H9 (cell line): ENCODE data around the gene ARPP19. TPM values are rescaled to one million over a fixed set of nuclear protein-coding genes. Genes with fewer than 3 reads are reported as not detected.

Source experiments
- DNase-seq: peaks from one replicate; pipeline ENCODE4 v3.0.0-alpha.2; 2017
- H2AFZ ChIP-seq: one replicate; pipeline ENCODE4 v1.6.1; 2013; ENCODE audit warnings: mild to moderate bottlenecking, low read length, control low read depth, moderate library complexity
- H2AK5ac ChIP-seq: 2 replicates; pipeline ENCODE4 v1.6.1; 2013; ENCODE audit warnings: low read length, control low read depth, mixed read lengths; ENCODE audit not compliant: insufficient read length
- H2BK120ac ChIP-seq: one replicate; pipeline ENCODE4 v1.6.1; 2013; ENCODE audit warnings: low read depth, mild to moderate bottlenecking, low read length, control low read depth, inconsistent platforms; ENCODE audit not compliant: poor library complexity, severe bottlenecking
- H2BK12ac ChIP-seq: 2 replicates; pipeline ENCODE4 v1.6.1; 2013; ENCODE audit warnings: low read length, control low read depth, mixed read lengths, low read depth; ENCODE audit not compliant: insufficient read length
- H2BK15ac ChIP-seq: 2 replicates; pipeline ENCODE4 v1.6.1; 2013; ENCODE audit warnings: low read depth, low read length, control low read depth
- H2BK20ac ChIP-seq: one replicate; pipeline ENCODE4 v1.6.1; 2013; ENCODE audit warnings: low read depth, mild to moderate bottlenecking, low read length, control low read depth, inconsistent platforms; ENCODE audit not compliant: poor library complexity, severe bottlenecking
- H2BK5ac ChIP-seq: 2 replicates; pipeline ENCODE4 v1.6.1; 2013; ENCODE audit warnings: low read length, control low read depth, mixed read lengths; ENCODE audit not compliant: insufficient read length
- H3K14ac ChIP-seq: 2 replicates; pipeline ENCODE4 v1.6.1; 2013; ENCODE audit warnings: low read length, control low read depth; ENCODE audit not compliant: insufficient read depth
- H3K18ac ChIP-seq: 2 replicates; pipeline ENCODE4 v1.6.1; 2013; ENCODE audit warnings: low read depth, mild to moderate bottlenecking, mixed read lengths, low read length, control low read depth; ENCODE audit not compliant: insufficient read length
- H3K23ac ChIP-seq: 2 replicates; pipeline ENCODE4 v1.6.1; 2013; ENCODE audit warnings: low read length, control low read depth, mixed read lengths, low read depth; ENCODE audit not compliant: insufficient read length
- H3K23me2 ChIP-seq: 2 replicates; pipeline ENCODE4 v1.6.1; 2013; ENCODE audit warnings: low read depth, mild to moderate bottlenecking, mixed read lengths, low read length, control low read depth; ENCODE audit not compliant: insufficient read length, poor library complexity, severe bottlenecking
- H3K27ac ChIP-seq: 2 replicates; pipeline ENCODE4 v1.5.1; 2013; ENCODE audit warnings: low read length, control low read depth, mixed read lengths, low read depth; ENCODE audit not compliant: insufficient read length
- H3K27me3 ChIP-seq: 2 replicates; pipeline ENCODE4 v1.6.1; 2013; ENCODE audit warnings: low read length, control low read depth, inconsistent platforms; ENCODE audit not compliant: insufficient read depth
- H3K4ac ChIP-seq: 2 replicates; pipeline ENCODE4 v1.6.1; 2013; ENCODE audit warnings: low read depth, mild to moderate bottlenecking, control low read depth, inconsistent platforms, low read length, moderate library complexity
- H3K4me1 ChIP-seq: 2 replicates; pipeline ENCODE4 v1.6.1; 2013; ENCODE audit warnings: low read length, control low read depth, inconsistent platforms; ENCODE audit not compliant: insufficient read depth
- H3K4me2 ChIP-seq: 2 replicates; pipeline ENCODE4 v1.6.1; 2013; ENCODE audit warnings: low read length, control low read depth, mixed read lengths; ENCODE audit not compliant: insufficient read length, insufficient read depth
- H3K56ac ChIP-seq: 2 replicates; pipeline ENCODE4 v1.6.1; 2013; ENCODE audit warnings: low read depth, mild to moderate bottlenecking, mixed read lengths, low read length, control low read depth; ENCODE audit not compliant: insufficient read length
- H3K79me1 ChIP-seq: 2 replicates; pipeline ENCODE4 v1.6.1; 2013; ENCODE audit warnings: low read depth, mild to moderate bottlenecking, moderate library complexity, low read length, control low read depth, inconsistent platforms; ENCODE audit not compliant: insufficient read depth, poor library complexity, severe bottlenecking
- H3K79me2 ChIP-seq: 2 replicates; pipeline ENCODE4 v1.6.1; 2013; ENCODE audit warnings: low read length, control low read depth, inconsistent platforms; ENCODE audit not compliant: insufficient read depth
- H3K9ac ChIP-seq: 2 replicates; pipeline ENCODE4 v1.6.1; 2013; ENCODE audit warnings: low read length, control low read depth, mixed read lengths; ENCODE audit not compliant: insufficient read length; ENCODE audit errors: extremely low read depth
- H3K9me3 ChIP-seq: one replicate; pipeline ENCODE4 v1.6.1; 2013; ENCODE audit warnings: low read depth, low read length, inconsistent platforms; ENCODE audit not compliant: control insufficient read depth
- H3T11ph ChIP-seq: one replicate; pipeline ENCODE4 v1.6.1; 2013; ENCODE audit warnings: mild to moderate bottlenecking, low read length, control low read depth, inconsistent platforms
- H4K20me1 ChIP-seq: one replicate; pipeline ENCODE4 v1.6.1; 2013; ENCODE audit not compliant: control insufficient read depth, insufficient read length, insufficient read depth
- H4K5ac ChIP-seq: 2 replicates; pipeline ENCODE4 v1.6.1; 2013; ENCODE audit warnings: low read depth, mild to moderate bottlenecking, mixed read lengths, low read length, control low read depth; ENCODE audit not compliant: insufficient read length
- H4K8ac ChIP-seq: replicated peaks from 2 replicates; pipeline ENCODE4 v1.6.1; 2013; ENCODE audit warnings: low read length, control low read depth, mixed read lengths, low read depth; ENCODE audit not compliant: insufficient read length
- H4K91ac ChIP-seq: 2 replicates; pipeline ENCODE4 v1.6.1; 2013; ENCODE audit warnings: low read depth, mild to moderate bottlenecking, moderate library complexity, mixed read lengths, low read length, control low read depth; ENCODE audit not compliant: insufficient read length
- H3K27ac Mint-ChIP-seq, 3 experiments: 2 replicates in 2 of 3; 3 replicates in 1 of 3; pipeline ENCODE4 v1.8.0; 2020 to 2021; ENCODE audit warnings: mixed read lengths in 3 of 3, mild to moderate bottlenecking in 1 of 3, moderate library complexity in 1 of 3
- H3K27me3 Mint-ChIP-seq: 2 replicates; pipeline ENCODE4 v1.8.0; 2021; ENCODE audit warnings: low read depth, mild to moderate bottlenecking, moderate library complexity, mixed read lengths
- H3K36me3 Mint-ChIP-seq, 3 experiments: 2 replicates in 2 of 3; 3 replicates in 1 of 3; pipeline ENCODE4 v1.8.0; 2020 to 2021; ENCODE audit warnings: low read depth in 3 of 3, mixed read lengths in 3 of 3; ENCODE audit not compliant: insufficient read depth in 1 of 3
- H3K4me1 Mint-ChIP-seq, 2 experiments: 2 replicates each; pipeline ENCODE4 v1.8.0; 2020; ENCODE audit warnings: mixed read lengths in 2 of 2
- H3K4me3 Mint-ChIP-seq, 2 experiments: 2 replicates in 1 of 2; 3 replicates in 1 of 2; pipeline ENCODE4 v1.8.0; 2020 to 2021; ENCODE audit warnings: mild to moderate bottlenecking in 2 of 2, mixed read lengths in 2 of 2, moderate library complexity in 1 of 2
- H3K9me3 Mint-ChIP-seq, 2 experiments: 2 replicates in 1 of 2; 3 replicates in 1 of 2; pipeline ENCODE4 v1.8.0; 2020; ENCODE audit warnings: mild to moderate bottlenecking in 2 of 2, mixed read lengths in 2 of 2, moderate library complexity in 1 of 2
- CTCF ChIP-seq: fragments of 200-600 bp; sonication (generic); conservative IDR thresholded peaks from 3 replicates; pipeline ENCODE4 v1.8.0; 2021; ENCODE audit warnings: antibody characterized with exemption, mild to moderate bottlenecking
- WGBS: extraction: QIAGEN DNeasy Blood & Tissue Kit; methylation state at CpG from one replicate; pipeline ENCODE4 v1.1.7; 2013; ENCODE audit warnings: missing lambda C conversion rate, low lambda C conversion rate, mixed read lengths; ENCODE audit not compliant: insufficient read length; ENCODE audit errors: extremely low coverage; 5-methylcytosine and 5-hydroxymethylcytosine counted together
- total RNA-seq: library from RNA; stranded (reverse); gene quantifications from 2 replicates; pipeline ENCODE4 v1.2.1, GENCODE V29; 2021

ARPP19 gene
- total RNA-seq, 1 experiment from 2014 or later, result 247 TPM

GRCh38 chr15:52503788-52504496 is 64.9 kb downstream of the ARPP19 start:
- no peak overlapping the region for H2BK15ac ChIP-seq
- H3K23ac ChIP-seq, result no peak overlapping the region
- no peak for TF ChIP-seq CTCF
- no peak overlapping the region for H3T11ph ChIP-seq
- H3K79me2 ChIP-seq, result no peaks in the 10 kb centered on the region
- no peak overlapping the region for H3K14ac ChIP-seq
- H4K8ac ChIP-seq, result no peak overlapping the region
- Mint-ChIP-seq H3K36me3 (no peaks in the 10 kb centered on the region; a peak in 1 of 7 replicates), H3K9me3 (no peaks in the 10 kb centered on the region), H3K27me3 (no peaks in the 10 kb centered on the region), H3K4me3 (no peak overlapping the region; a peak in 1 of 5 replicates), H3K4me1 (peaks cover 0 to 9% of the 10 kb centered on the region in 2 experiments; a peak in 1 of 4 replicates), H3K27ac (no peak overlapping the region)
- H2BK20ac ChIP-seq, result no peak overlapping the region
- no peaks in the 10 kb centered on the region for H3K79me1 ChIP-seq
- H3K27me3 ChIP-seq, result no peaks in the 10 kb centered on the region
- H3K9me3 ChIP-seq, result no peaks in the 10 kb centered on the region
- H2BK120ac ChIP-seq, result no peak overlapping the region
- H3K56ac ChIP-seq, result no peak overlapping the region
- WGBS, result no CpG with 5 or more reads among the region's 5 CpGs
- no peaks in the 10 kb centered on the region for H3K23me2 ChIP-seq
- H4K20me1 ChIP-seq, result no peaks in the 10 kb centered on the region
- DNase-seq, result no peak
- no peak overlapping the region for H4K91ac ChIP-seq
- no peaks in the 10 kb centered on the region for H3K4me1 ChIP-seq
- no peak overlapping the region for H3K4ac ChIP-seq
- H2BK5ac ChIP-seq, result no peak overlapping the region
- no peak overlapping the region for H3K9ac ChIP-seq
- H2AFZ ChIP-seq, result no peak overlapping the region
- H2BK12ac ChIP-seq, result no peak overlapping the region
- no peak overlapping the region for H3K27ac ChIP-seq
- no peak overlapping the region for H4K5ac ChIP-seq
- no peak overlapping the region for H3K4me2 ChIP-seq
- H2AK5ac ChIP-seq, result no peak overlapping the region
- H3K18ac ChIP-seq, result no peak overlapping the region
